CD14-positive monocyte (primary cell): ENCODE measurements around the gene GPC5. TPM values are rescaled to one million over a fixed set of nuclear protein-coding genes. Genes with fewer than 3 reads are reported as not detected.

Experiments
- DNase-seq, 3 donors: peaks; one replicate each; pipeline ENCODE4 v3.0.0-alpha.2; 2011 to 2022
- H2AFZ ChIP-seq: 2 replicates; pipeline ENCODE4 v1.6.0; 2012; ENCODE audit warnings: mild to moderate bottlenecking, low read depth, low read length, inconsistent platforms; ENCODE audit not compliant: insufficient read depth, poor library complexity, severe bottlenecking
- H3K27ac ChIP-seq, 2 donors: 1 replicate in 1 of 2; 2 replicates in 1 of 2; pipeline ENCODE4 v1.5.1; 2012 to 2013; ENCODE audit warnings: low read length in 2 of 2, control low read depth in 1 of 2, inconsistent platforms in 1 of 2, low read depth in 1 of 2, mild to moderate bottlenecking in 1 of 2
- H3K27me3 ChIP-seq, 2 donors: one replicate each; pipeline versions ENCODE4 v1.6.0 to v1.6.1; 2011 to 2013; ENCODE audit warnings: low read length in 2 of 2; ENCODE audit not compliant: control insufficient read depth in 2 of 2, insufficient read depth in 2 of 2
- H3K36me3 ChIP-seq, 2 donors: replicated peaks in 1 of 2; 1 replicate in 1 of 2; 2 replicates in 1 of 2; pipeline versions ENCODE4 v1.5.1 to v1.6.1; 2012 to 2013; ENCODE audit warnings: low read length in 2 of 2, control low read depth in 1 of 2, inconsistent platforms in 1 of 2, mild to moderate bottlenecking in 1 of 2; ENCODE audit not compliant: insufficient read depth in 2 of 2, control insufficient read depth in 1 of 2
- H3K4me1 ChIP-seq, 2 donors: 1 replicate in 1 of 2; 2 replicates in 1 of 2; pipeline versions ENCODE4 v1.5.1 to v1.6.1; 2012 to 2013; ENCODE audit warnings: low read length in 2 of 2, control low read depth in 1 of 2, inconsistent platforms in 1 of 2, mild to moderate bottlenecking in 1 of 2, moderate library complexity in 1 of 2; ENCODE audit not compliant: insufficient read depth in 2 of 2, control insufficient read depth in 1 of 2
- H3K4me2 ChIP-seq: replicated peaks from 2 replicates; pipeline ENCODE3; 2012; ENCODE audit warnings: low read length, moderate library complexity, mild to moderate bottlenecking; ENCODE audit not compliant: poor library complexity, severe bottlenecking; ENCODE audit errors: extremely low read depth
- H3K4me3 ChIP-seq, 3 experiments: fragments of 200-600 bp in 1 of 3; sonication (generic) in 1 of 3; replicated peaks in 1 of 3; 1 replicate in 2 of 3; 2 replicates in 1 of 3; pipeline ENCODE4 v1.5.1; 2011 to 2013; ENCODE audit warnings: low read length in 3 of 3, mild to moderate bottlenecking in 3 of 3, control low read depth in 2 of 3, low read depth in 2 of 3, inconsistent platforms in 1 of 3, moderate library complexity in 1 of 3
- H3K79me2 ChIP-seq: 2 replicates; pipeline ENCODE4 v1.6.0; 2012; ENCODE audit warnings: mild to moderate bottlenecking, control low read depth, inconsistent platforms, low read length, moderate library complexity; ENCODE audit not compliant: insufficient read depth
- H3K9ac ChIP-seq: 2 replicates; pipeline ENCODE4 v1.6.0; 2017; ENCODE audit warnings: low read length, mild to moderate bottlenecking; ENCODE audit not compliant: insufficient read depth, poor library complexity, severe bottlenecking
- H3K9me3 ChIP-seq, 2 donors: replicated peaks in 1 of 2; 1 replicate in 1 of 2; 2 replicates in 1 of 2; pipeline versions ENCODE4 v1.5.1 to v1.6.1; 2012 to 2013; ENCODE audit warnings: low read length in 2 of 2, control low read depth in 1 of 2; ENCODE audit not compliant: control insufficient read depth in 1 of 2, insufficient read depth in 1 of 2
- H4K20me1 ChIP-seq: 2 replicates; pipeline ENCODE4 v1.6.0; 2012; ENCODE audit warnings: mild to moderate bottlenecking, low read length, control low read depth, moderate library complexity; ENCODE audit not compliant: insufficient read depth
- H3K27ac Mint-ChIP-seq, 7 donors: one replicate each; pipeline ENCODE4 v1.8.0; 2020; ENCODE audit warnings: mild to moderate bottlenecking in 7 of 7, mixed read lengths in 7 of 7, moderate library complexity in 6 of 7, inconsistent platforms in 2 of 7
- H3K27me3 Mint-ChIP-seq, 3 donors: one replicate each; pipeline ENCODE4 v1.8.0; 2021 to 2022; ENCODE audit warnings: low read depth in 3 of 3, mild to moderate bottlenecking in 3 of 3, mixed read lengths in 3 of 3, moderate library complexity in 3 of 3, inconsistent platforms in 1 of 3
- H3K36me3 Mint-ChIP-seq, 2 donors: one replicate each; pipeline ENCODE4 v1.8.0; 2020; ENCODE audit warnings: mixed read lengths in 2 of 2, inconsistent platforms in 1 of 2, mild to moderate bottlenecking in 1 of 2
- H3K4me1 Mint-ChIP-seq: one replicate; pipeline ENCODE4 v1.8.0; 2020; ENCODE audit warnings: mild to moderate bottlenecking, mixed read lengths
- H3K4me3 Mint-ChIP-seq, 2 donors: one replicate each; pipeline ENCODE4 v1.8.0; 2020; ENCODE audit warnings: mild to moderate bottlenecking in 2 of 2, mixed read lengths in 2 of 2, moderate library complexity in 1 of 2
- H3K9me3 Mint-ChIP-seq, 7 donors: one replicate each; pipeline ENCODE4 v1.8.0; 2020 to 2022; ENCODE audit warnings: mixed read lengths in 7 of 7, mild to moderate bottlenecking in 6 of 7, moderate library complexity in 6 of 7, inconsistent platforms in 2 of 7
- CTCF ChIP-seq: fragments of 200-600 bp; IDR thresholded peaks from one replicate; pipeline ENCODE4 v1.8.0; 2022; ENCODE audit warnings: antibody characterized with exemption, mild to moderate bottlenecking
- WGBS: methylation state at CpG from one replicate; pipeline ENCODE4 v1.1.5; 2013; ENCODE audit warnings: missing lambda C conversion rate; ENCODE audit not compliant: insufficient coverage; 5-methylcytosine and 5-hydroxymethylcytosine counted together
- intact Hi-C, 2 donors: fragments of 100-400 bp; cut with micrococcal nuclease; formaldehyde crosslinking; loops; one replicate each; pipeline versions ENCODE4 v1.15.0 to v1.15.1; 2023
- polyA plus RNA-seq, 3 donors: library from polyadenylated mRNA; depleted of rRNA in 1 of 3; unstranded in 2 of 3; stranded (reverse) in 1 of 3; fragments of 300-500 nt in 2 of 3; fragments of >200 nt in 1 of 3; fragmentation: Illumina TruSeq in 2 of 3; gene quantifications; 1 replicate in 2 of 3; 2 replicates in 1 of 3; pipeline ENCODE4 v1.2.3, GENCODE V29; 2012 to 2021

The GPC5 gene
- polyA plus RNA-seq, 3 donors: not detected

DNA sequence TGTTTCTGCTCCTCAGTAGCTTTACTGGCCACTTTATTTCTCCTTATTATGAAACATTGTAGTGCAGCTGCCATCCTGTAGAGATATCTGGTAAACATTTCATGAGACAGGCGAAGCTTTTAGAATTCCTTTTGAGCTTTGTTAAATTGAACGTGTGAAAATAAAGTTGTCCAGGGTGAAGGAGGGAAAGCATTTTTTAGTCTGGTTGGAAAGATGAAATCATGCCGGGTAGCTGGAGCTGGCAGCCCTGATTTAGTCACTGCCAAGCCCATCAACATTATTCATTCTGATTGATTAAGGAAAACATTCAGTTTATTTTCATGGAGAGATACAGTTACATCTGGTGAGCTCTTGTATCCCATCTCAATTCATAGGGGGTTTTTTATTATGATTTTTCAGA, 1502.0 kb downstream of the GPC5 start:
- Histone ChIP-seq H3K9ac (no peak overlapping the region), H3K27me3 (no peaks in the 10 kb centered on the region), H3K4me3 (no peak overlapping the region), H3K9me3 (peaks cover 0 to 4% of the 10 kb centered on the region in 2 donors), H3K36me3 (no peaks in the 10 kb centered on the region), H3K79me2 (no peaks in the 10 kb centered on the region), H3K4me2 (no peak overlapping the region), H2AFZ (no peak overlapping the region), H4K20me1 (no peaks in the 10 kb centered on the region), H3K4me1 (no peaks in the 10 kb centered on the region), H3K27ac (no peak overlapping the region)
- Mint-ChIP-seq H3K36me3 (no peaks in the 10 kb centered on the region), H3K4me3 (no peak overlapping the region), H3K27me3 (no peaks in the 10 kb centered on the region), H3K9me3 (peaks cover 0 to 7% (median 1%) of the 10 kb centered on the region in 7 donors), H3K4me1 (no peaks in the 10 kb centered on the region), H3K27ac (no peak overlapping the region)
- TF ChIP-seq CTCF: no peak
- DNase-seq: no peak
- intact Hi-C loops: no loop called here
- WGBS: no CpG with 5 or more reads among the region's 3 CpGs

GRCh38 chr13:92901739-92902138, 1503.3 kb downstream of the GPC5 start:
- intact Hi-C loops: no loop called here
- WGBS: 87% methylated on average over 2 of the region's 5 CpGs
- peaks cover 0 to 4% of the 10 kb centered on the region in 2 donors for H3K9me3 ChIP-seq
- no peak overlapping the region for H3K4me2 ChIP-seq
- H3K4me1 Mint-ChIP-seq: no peaks in the 10 kb centered on the region
- no peaks in the 10 kb centered on the region for H3K4me1 ChIP-seq
- no peak overlapping the region for H2AFZ ChIP-seq
- no peaks in the 10 kb centered on the region for H3K27me3 Mint-ChIP-seq
- H3K27me3 ChIP-seq: no peaks in the 10 kb centered on the region
- no peaks in the 10 kb centered on the region for H4K20me1 ChIP-seq
- H3K79me2 ChIP-seq: no peaks in the 10 kb centered on the region
- no peak overlapping the region for H3K27ac Mint-ChIP-seq
- no peak overlapping the region for H3K4me3 Mint-ChIP-seq
- H3K36me3 ChIP-seq: no peaks in the 10 kb centered on the region
- peaks cover 0 to 10% (median 1%) of the 10 kb centered on the region in 7 donors for H3K9me3 Mint-ChIP-seq
- H3K4me3 ChIP-seq: no peak overlapping the region
- no peak overlapping the region for H3K27ac ChIP-seq
- no peak overlapping the region for H3K9ac ChIP-seq
- H3K36me3 Mint-ChIP-seq: no peaks in the 10 kb centered on the region
- DNase-seq: no peak
- no peak for TF ChIP-seq CTCF
